DOHH2 (cell line): ENCODE measurements around the gene GCAT.

ENCODE experiments used
- H3F3A ChIP-seq: fragments of 200-600 bp; sonication (generic), shearing (Covaris generic); 2 replicates; pipeline ENCODE4 v1.6.0; 2016; ENCODE audit warnings: antibody characterized with exemption, mild to moderate bottlenecking; ENCODE audit not compliant: control insufficient read depth, insufficient read depth
- H3K27ac ChIP-seq: fragments of 200-600 bp; sonication (generic); 2 replicates; pipeline ENCODE4 v1.5.1; 2014; ENCODE audit warnings: low read depth, mild to moderate bottlenecking, low read length, moderate library complexity
- H3K27me3 ChIP-seq: fragments of 200-600 bp; sonication (generic); 2 replicates; pipeline ENCODE4 v1.6.1; 2014; ENCODE audit warnings: mild to moderate bottlenecking, low read length, mixed read lengths; ENCODE audit not compliant: control insufficient read depth
- H3K36me3 ChIP-seq: fragments of 200-600 bp; sonication (generic); 2 replicates; pipeline ENCODE4 v1.6.1; 2014; ENCODE audit warnings: mild to moderate bottlenecking, low read length, moderate library complexity, mixed read lengths; ENCODE audit not compliant: control insufficient read depth
- H3K4me1 ChIP-seq: fragments of 200-600 bp; sonication (generic); 2 replicates; pipeline ENCODE4 v1.6.1; 2014; ENCODE audit warnings: mild to moderate bottlenecking, low read length, mixed read lengths; ENCODE audit not compliant: control insufficient read depth
- H3K4me2 ChIP-seq: fragments of 200-600 bp; sonication (generic); 2 replicates; pipeline ENCODE4 v1.6.0; 2014; ENCODE audit warnings: mild to moderate bottlenecking, low read length, moderate library complexity
- H3K4me3 ChIP-seq: fragments of 200-600 bp; sonication (generic); 2 replicates; pipeline ENCODE4 v1.5.1; 2014; ENCODE audit warnings: mild to moderate bottlenecking, low read length, mixed read lengths
- H3K79me2 ChIP-seq: fragments of 200-600 bp; sonication (generic); 2 replicates; pipeline ENCODE4 v1.6.1; 2014; ENCODE audit warnings: mild to moderate bottlenecking, low read length, mixed read lengths; ENCODE audit not compliant: control insufficient read depth
- H3K9me2 ChIP-seq: fragments of 200-600 bp; sonication (generic); replicated peaks from 2 replicates; pipeline ENCODE4 v1.6.1; 2014; ENCODE audit warnings: mild to moderate bottlenecking, low read length, mixed read lengths; ENCODE audit not compliant: control insufficient read depth
- H3K9me3 ChIP-seq: fragments of 200-600 bp; sonication (generic); 2 replicates; pipeline ENCODE4 v1.6.1; 2014; ENCODE audit warnings: antibody characterized with exemption, low read length, mixed read lengths; ENCODE audit not compliant: control insufficient read depth, insufficient read depth
- H4K20me1 ChIP-seq: fragments of 200-600 bp; sonication (generic); 2 replicates; pipeline ENCODE4 v1.6.0; 2014; ENCODE audit warnings: low read depth, mild to moderate bottlenecking, antibody characterized with exemption, low read length, moderate library complexity; ENCODE audit not compliant: control insufficient read depth, insufficient read depth
- CTCF ChIP-seq: fragments of 200-600 bp; sonication (generic); IDR thresholded peaks from one replicate; pipeline ENCODE4 v1.5.1; 2014; ENCODE audit warnings: antibody characterized with exemption, mild to moderate bottlenecking, low read depth, low read length; ENCODE audit not compliant: poor library complexity, severe bottlenecking
- EZH2phosphoT487 ChIP-seq: fragments of 200-600 bp; sonication (generic); IDR thresholded peaks from 2 replicates; pipeline ENCODE4 v1.6.1; 2017; ENCODE audit warnings: borderline replicate concordance, mild to moderate bottlenecking, antibody characterized with exemption, low read length, moderate library complexity, mixed read lengths

The GCAT gene

GRCh38 chr22:37804881-37805809, 2.6 kb upstream of the GCAT start:
- Histone ChIP-seq H3K36me3 (no peaks in the 10 kb centered on the region), H3K4me3 (peak overlapping the region; percentile 47), H3K27me3 (peaks cover 60% of the 10 kb centered on the region), H4K20me1 (no peaks in the 10 kb centered on the region), H3K9me3 (no peaks in the 10 kb centered on the region), H3K79me2 (no peaks in the 10 kb centered on the region), H3F3A (peaks cover 2% of the 10 kb centered on the region; the same call in 1 of the 2 replicates), H3K27ac (no peak overlapping the region), H3K9me2 (no peaks in the 10 kb centered on the region), H3K4me1 (peaks cover 25% of the 10 kb centered on the region), H3K4me2 (peak overlapping the region; percentile 35)
- TF ChIP-seq CTCF (no peak), EZH2phosphoT487 (no peak; the same call in 1 of the 2 replicates)

GRCh38 chr22:37805810-37806277, 1.9 kb upstream of the GCAT start:
- Histone ChIP-seq H3K4me2 (no peak overlapping the region; the same call in 1 of the 2 replicates), H3K4me1 (peaks cover 25% of the 10 kb centered on the region)

GRCh38 chr22:37806409-37807333, 1.1 kb upstream of the GCAT start:
- no peaks in the 10 kb centered on the region for H4K20me1 ChIP-seq
- H3K27me3 ChIP-seq = peaks cover 57% of the 10 kb centered on the region
- no peaks in the 10 kb centered on the region for H3K36me3 ChIP-seq
- H3K79me2 ChIP-seq = no peaks in the 10 kb centered on the region
- peak overlapping the region; percentile 83 for H3K4me2 ChIP-seq
- no peaks in the 10 kb centered on the region for H3K9me3 ChIP-seq
- peaks cover 25% of the 10 kb centered on the region for H3K4me1 ChIP-seq
- H3K4me3 ChIP-seq = peak overlapping the region; percentile 84
- no peak for TF ChIP-seq CTCF
- TF ChIP-seq EZH2phosphoT487 = peak; percentile 82; the same call in 1 of the 2 replicates
- no peak overlapping the region for H3K27ac ChIP-seq
- H3K9me2 ChIP-seq = no peaks in the 10 kb centered on the region
- H3F3A ChIP-seq = peaks cover 2% of the 10 kb centered on the region; the same call in 1 of the 2 replicates

More at GRCh38 chr22:37805810-37806277, 1.9 kb upstream of the GCAT start:
- peaks cover 2% of the 10 kb centered on the region; the same call in 1 of the 2 replicates for H3F3A ChIP-seq
- TF ChIP-seq EZH2phosphoT487 = no peak
- TF ChIP-seq CTCF = no peak
- no peaks in the 10 kb centered on the region for H3K36me3 ChIP-seq
- no peaks in the 10 kb centered on the region for H3K79me2 ChIP-seq
- H3K4me3 ChIP-seq = no peak overlapping the region
- H3K9me2 ChIP-seq = no peaks in the 10 kb centered on the region
- no peaks in the 10 kb centered on the region for H3K9me3 ChIP-seq
- H4K20me1 ChIP-seq = no peaks in the 10 kb centered on the region
- H3K27me3 ChIP-seq = peaks cover 60% of the 10 kb centered on the region
- no peak overlapping the region for H3K27ac ChIP-seq
